HG03064 (cell line): ENCODE results near the gene ASF1B.
A peak's percentile ranks its signal among the peaks of the same experiment; 100 is the strongest.

Experiments used
- ATAC-seq: cut with Tn5 transposase; IDR thresholded peaks from one replicate; pipeline ENCODE4 v1.9.1; 2021; ENCODE audit warnings: low read depth; ENCODE audit not compliant: unreplicated experiment

The ASF1B gene

DNA sequence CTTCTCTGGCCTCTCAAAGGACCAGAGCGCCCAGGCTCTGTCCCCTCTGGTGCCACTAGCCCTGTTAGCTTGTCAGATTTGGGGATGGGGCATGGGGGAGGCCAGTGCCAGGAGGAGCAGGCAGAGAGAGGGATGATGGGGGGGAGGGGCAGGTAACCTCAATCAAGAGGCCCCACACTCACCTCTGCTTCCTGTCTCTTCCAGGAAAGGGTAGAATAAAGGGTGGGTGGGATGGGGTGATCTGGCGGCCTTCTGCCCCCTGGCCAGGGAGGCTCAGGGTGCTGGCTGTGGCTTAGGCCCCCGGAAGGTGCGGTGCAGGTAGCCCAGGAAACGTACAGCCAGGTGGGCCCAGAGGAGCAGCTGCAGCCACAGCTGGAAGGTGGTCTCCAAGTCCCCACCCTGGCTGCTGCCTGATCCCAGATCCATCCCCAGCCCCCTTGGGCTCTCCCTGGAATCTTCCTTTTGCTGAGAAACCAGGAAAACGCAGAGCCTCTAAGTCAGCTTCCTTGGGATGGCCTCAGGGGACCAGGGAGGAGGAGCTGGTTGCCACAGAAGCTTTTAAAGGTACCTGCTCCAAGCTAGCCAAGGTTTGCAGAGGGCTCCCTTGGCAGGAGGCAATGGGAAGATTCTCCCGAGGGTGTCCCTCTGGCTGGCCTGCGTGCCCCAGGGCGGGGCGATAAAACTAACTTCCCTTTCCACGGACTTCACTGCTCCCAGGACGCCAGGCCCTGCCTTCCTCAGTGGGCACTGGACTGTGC is 24.2 kb downstream of the ASF1B start:
- no peak for ATAC-seq

DNA sequence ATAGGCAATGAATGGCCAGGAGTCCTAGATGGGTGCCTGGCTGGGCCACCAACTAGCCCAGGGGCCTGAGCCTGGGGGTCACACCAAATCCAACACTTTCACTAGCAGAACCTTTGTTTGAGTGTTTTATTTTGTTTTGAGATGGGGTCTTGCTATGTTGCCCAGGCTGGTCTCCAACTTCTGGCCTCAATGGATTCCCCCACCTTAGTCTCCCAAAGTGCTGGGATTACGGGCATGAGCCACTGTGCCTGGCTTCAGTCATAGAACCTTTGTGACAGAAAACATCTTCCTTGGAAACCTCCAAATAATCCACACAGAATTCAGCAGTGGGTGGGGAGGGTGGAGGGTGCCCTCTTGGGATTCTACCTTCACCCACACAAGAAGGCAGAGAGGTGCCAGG is 24.9 kb downstream of the ASF1B start:
- no peak for ATAC-seq

DNA sequence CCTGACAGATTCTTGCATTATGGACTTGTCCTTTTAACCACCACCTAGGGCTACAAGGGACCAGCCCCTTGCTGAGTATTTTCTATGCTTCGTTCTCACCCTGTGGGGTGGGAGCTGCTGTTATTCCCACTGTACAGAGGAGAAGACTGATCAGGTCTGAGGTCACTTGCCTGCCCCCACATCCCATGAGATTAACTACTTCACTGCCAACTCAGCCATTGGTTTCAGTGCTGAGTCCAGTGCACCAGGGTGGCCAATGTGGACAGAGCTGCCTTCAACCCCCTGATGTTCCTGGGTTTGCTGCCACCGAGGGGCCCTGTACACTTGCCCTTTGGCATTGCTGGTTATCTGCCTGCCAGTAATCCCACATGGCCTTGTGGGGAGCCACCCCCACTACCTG is 25.7 kb downstream of the ASF1B start:
- ATAC-seq = no peak

- no peak for ATAC-seq
Measured at GRCh38 chr19:14107581-14108461, 28.6 kb downstream of the ASF1B start.

DNA sequence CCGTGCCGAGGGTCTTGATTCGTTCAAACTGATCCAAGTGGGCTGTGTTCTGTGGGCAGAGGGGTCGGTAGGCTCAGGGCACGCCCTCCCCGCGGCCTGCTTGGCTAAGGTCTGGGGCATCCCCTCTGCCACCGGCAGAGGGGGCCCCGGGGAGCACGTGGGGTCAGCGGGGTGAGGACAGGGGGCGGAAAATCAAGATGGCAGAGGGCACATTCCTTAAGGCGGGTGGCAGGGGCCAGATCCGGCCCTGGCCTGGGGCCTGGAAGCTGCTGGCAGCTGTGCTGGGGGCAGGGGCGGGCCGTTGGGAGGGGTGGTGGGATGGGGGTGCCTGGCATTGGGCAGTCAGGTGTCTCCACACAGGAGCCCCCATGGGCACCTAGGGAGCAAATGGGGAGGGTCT is 29.5 kb downstream of the ASF1B start:
- no peak for ATAC-seq

DNA sequence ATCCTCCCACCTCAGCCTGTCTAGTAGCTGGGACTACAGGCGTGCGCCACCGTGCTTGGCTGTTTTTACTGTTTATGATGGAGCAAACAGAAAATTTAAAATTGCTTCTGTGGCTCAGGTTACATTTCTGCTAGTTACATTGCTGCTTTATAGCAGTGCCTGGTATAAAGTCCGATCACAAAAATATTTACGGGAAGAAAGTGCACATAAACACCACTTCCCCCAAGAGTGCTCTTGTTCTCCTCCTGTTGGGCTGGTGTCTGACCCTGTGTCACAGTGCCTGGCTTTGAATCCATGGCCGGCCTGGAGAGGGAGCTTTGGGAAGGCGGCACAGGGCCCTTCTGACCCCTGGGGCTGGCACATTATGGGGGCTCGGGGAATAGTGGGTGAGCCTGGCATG is 30.7 kb downstream of the ASF1B start:
- ATAC-seq = no peak

DNA sequence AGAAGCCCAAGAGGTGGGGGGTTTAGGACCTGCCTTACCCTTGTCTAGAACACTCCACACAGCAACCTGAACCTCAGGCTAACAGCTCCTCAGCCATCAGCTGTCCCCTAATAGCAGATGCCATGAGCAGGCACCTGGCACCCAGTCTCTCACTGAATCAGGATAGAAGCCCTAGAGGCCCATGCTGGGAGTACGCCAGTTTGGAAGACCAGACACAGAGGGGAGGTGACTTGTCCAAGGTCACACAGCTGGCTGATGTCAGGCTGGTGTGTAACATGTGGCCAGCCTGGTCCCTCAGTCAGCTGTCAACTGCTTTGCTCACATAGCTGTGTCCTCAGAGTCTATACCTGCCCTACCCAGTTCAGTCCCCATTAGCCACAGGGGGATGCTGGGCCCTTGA is 33.1 kb downstream of the ASF1B start:
- no peak for ATAC-seq

GRCh38 chr19:14102756-14103155 is 33.6 kb downstream of the ASF1B start:
- ATAC-seq = no peak

DNA sequence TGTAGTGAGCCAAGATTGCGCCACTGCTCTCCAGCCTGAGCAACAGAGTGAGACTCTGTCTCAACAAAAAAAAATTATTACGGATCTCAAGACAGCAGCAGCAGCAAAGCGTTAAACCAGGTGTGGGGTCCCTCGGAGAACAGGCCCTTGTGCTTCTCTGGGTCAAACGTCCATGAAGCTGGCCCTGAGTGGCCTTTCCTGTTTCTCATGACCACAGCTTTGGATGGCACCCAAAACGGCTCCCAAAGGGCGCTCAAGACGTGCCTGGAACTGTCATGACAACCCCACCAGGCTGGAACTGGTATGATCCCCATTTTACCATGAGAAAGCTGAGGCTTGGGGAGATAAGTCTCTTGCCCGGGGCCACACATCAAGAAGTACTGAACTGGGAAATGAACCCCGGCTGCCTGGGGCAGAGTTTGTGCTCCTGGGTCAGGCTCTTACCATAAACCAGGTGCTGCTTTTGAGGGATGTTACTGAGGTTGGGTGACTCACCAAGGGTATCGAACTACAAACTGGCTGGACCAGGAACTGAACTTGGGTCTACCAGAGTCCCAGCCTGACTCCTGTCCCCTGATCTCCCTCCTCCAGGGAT is 34.2 kb downstream of the ASF1B start:
- no peak for ATAC-seq

GRCh38 chr19:14101003-14101545 is 35.3 kb downstream of the ASF1B start:
- ATAC-seq = no peak

DNA sequence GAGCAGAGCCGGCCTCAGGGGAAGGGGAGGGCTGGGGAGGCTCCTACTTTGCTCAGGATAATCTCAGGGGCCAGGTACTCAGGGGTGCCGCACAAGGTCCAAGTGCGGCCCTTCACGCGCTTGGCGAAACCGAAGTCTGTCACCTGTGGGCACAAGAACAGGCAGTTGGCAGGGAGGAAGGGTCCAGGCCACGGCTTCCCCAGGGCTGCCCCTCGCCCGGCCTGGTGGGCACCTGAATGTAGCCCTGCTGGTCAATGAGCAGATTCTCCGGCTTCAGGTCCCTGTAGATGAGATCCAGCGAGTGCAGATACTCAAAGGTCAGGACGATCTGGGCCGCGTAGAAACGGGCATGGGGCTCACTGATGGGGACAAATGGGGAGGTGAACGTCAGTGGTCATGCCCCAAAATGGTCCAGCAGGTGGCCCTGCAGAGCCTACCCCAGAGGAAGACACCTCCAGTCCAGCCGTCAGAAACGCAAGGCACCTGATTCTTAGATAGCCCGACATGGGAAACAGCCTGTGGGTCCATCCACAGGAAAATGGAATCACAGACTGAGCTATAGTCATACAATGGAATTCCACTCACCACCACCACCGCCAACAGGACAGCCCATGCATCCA is 38.7 kb downstream of the ASF1B start:
- no peak for ATAC-seq

GRCh38 chr19:14096272-14096992 is 40.0 kb downstream of the ASF1B start:
- no peak for ATAC-seq

- no peak for ATAC-seq
Measured at GRCh38 chr19:14094854-14095253, 41.5 kb downstream of the ASF1B start.

DNA sequence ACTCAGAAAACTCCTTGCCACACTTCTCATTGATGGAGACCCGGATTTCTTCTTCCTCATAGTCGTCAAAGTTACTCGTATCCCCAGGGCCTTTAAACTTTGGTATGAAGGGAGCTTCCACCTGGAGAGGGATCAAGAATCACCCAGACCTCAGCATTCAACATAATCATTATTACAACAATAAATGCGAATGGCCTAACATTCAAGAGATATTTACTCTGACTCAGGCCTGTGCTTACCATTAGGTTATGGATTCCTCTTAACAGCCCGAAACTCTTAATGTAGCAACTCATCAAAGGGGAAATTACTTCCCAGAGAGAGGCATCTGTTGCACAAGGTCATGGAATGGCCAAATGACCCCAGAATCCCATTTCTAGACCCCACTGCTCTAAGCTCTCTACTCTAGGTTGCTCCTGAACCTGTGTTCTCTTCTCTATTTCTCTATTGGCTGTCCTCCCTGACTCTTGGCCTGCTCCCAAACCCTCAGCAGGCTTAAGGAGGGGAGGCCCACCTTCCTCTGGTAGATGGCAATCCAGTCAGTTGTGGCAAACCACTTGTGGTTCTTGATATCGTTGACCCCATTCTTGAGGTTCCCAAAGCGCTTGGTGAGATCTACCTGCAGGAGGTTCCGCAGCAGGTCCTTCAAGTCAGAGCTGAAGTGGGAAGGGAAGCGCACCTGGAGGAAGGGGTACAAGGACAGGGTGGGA is 43.1 kb downstream of the ASF1B start:
- no peak for ATAC-seq

GRCh38 chr19:14091813-14092462 is 44.5 kb downstream of the ASF1B start:
- peak; percentile 5 for ATAC-seq

DNA sequence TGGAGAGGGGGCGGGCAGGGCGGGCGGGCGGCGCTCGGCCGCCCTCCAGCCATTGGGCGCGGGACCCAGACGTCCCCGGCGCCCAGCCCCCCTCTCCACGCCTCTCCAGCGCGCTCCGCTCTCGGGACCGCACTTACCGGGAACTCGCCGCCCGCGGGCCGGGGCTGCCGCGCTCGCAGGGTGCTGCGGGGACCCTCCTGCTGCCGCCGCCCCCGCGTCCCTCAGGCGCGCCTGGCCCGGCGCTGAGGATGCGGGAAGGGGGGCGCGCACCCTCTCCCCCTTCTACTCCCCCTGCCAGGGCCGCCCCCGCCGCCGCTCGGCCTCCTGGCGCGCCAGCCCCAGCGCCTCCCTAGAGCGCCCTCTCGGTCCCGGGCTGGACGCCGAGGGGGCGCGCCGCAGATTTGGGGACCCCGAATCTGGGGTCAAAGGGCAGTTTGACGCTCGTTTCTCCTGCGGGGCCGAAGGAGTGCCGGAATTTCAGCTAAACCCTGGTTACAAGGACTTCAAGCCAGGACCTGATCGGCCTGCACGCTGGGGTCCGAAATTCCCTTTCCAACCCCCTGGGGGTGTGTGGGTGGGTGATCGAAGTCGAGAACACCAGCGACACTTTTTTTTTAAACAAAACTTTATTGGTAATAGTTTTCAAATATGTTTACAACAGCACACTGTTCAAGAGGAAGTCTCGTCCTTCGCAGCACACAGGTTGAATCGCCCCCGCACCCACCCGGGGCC is 45.1 kb downstream of the ASF1B start:
- peak; percentile 54 for ATAC-seq

GRCh38 chr19:14090509-14091080 is 45.8 kb downstream of the ASF1B start, which contains the start of gene SAMD1:
TSS of gene SAMD1 (minus strand) at chr19:14090751.
- peak; percentile 25 for ATAC-seq
